Stimulated activated CD4-positive, alpha-beta T cell treated with anti-CD3 and anti-CD28 coated beads, Interleukin-12 subunit alpha, Interleukin-12 subunit beta, amount 100 ng/mL, for 4 hours (primary cell): Measurements from ENCODE around the gene SLC9A3.

ENCODE experiments used
- DNase-seq: peaks from one replicate; pipeline ENCODE4 v3.0.0-alpha.2; 2020

Gene SLC9A3

DNA sequence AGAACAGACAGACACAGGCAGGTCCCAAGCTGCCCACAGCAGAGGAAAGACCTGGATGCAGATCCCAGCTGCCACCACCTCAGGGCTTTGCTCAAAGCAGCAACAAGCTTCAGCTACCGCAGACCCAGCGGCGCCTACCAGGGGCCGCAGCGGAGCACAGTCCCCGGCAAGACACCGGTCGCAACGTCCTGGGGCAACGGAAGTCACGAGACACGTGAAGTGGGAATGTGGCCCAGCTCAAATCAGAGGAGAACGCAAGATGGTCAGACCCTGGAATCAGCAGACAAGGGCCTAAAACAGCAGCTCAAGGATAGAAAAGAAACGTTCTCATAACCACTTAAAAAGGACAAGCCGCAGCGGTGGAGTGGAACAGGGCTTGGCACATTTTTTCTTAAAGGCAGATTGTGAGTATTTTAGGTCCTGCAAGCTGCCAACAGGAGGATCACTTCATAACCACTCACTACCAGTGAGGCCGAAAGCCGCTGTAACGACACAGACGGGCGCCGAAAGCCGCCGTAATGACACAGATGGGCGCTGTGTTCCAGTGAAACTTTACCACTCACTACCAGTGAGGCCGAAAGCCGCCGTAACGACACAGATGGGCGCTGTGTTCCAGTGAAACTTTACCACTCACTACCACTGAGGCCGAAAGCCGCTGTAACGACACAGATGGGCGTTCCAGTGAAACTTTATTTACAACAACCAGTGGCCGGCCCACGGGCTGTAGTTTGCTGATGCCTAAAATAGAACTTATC is 21.7 kb downstream of the SLC9A3 start:
- no peak for DNase-seq

DNA sequence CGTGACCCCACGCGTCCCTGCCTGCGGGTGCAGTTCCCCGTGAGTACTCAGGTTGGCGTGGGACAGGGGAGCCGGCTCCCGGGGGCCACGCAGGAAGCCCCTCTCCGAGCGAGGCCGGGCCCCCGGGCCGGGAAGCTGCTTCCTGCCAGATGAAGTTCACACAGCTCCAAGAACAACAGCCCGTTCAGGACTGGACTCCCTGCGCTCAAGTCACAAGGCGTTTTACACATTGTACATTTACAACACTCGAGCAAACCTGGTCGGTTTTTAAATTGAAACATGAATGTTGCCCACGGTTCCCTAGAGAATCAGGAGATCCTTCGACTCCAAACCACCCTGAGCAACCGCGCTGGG is 22.4 kb downstream of the SLC9A3 start:
- no peak for DNase-seq

DNA sequence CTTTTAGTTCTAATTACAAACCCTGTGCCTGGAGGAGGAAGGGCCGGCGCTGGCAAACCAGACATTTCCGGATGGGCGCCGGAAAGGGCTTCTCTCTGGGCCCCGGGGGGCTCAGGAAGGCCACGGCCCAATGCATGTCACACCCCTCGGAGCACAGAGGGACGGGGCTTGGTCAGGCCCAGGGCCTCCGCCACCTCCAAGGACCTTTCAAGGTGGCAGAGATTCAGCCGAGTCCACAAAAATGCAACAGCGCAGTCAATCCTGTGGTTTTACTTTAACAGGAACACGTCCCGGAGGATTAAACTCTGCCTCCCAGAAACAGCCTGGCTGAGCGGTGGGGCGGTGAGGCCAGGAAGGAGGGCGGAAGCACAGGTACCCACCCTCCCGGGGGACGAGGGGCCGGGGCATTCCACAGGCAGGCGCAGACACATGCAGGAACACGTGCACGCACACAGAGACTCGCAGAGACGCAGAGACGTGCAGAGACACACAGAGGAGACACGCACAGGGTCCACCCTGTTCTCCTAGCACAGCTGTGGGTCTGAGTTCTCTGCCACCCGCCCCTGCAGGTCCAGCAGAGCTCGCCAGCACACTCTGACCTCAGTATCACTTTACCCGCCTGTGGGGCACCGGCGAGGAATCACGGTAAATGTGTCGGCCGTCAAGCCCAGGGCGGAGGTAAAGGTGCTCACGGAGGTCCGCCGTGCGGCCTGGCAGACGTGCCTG is 23.0 kb downstream of the SLC9A3 start:
- DNase-seq = no peak

DNA sequence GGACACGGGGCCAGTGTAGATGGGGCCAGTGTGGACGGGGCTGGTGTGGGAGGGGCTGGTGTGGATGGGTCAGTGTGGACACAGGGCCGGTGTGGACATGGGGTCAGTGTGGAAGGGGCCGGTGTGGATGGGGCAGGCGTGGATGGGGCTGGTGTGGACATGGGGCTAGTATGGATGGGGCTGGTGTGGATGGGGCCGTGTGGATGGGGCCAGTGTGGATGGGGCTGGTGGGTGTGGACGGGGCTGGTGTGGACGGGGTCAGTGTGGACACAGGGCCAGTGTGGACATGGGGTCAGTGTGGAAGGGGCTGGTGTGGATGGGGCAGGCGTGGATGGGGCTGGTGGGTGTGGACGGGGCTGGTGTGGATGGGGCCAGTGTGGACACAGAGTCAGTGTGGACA is 23.8 kb downstream of the SLC9A3 start:
- DNase-seq = no peak

DNA sequence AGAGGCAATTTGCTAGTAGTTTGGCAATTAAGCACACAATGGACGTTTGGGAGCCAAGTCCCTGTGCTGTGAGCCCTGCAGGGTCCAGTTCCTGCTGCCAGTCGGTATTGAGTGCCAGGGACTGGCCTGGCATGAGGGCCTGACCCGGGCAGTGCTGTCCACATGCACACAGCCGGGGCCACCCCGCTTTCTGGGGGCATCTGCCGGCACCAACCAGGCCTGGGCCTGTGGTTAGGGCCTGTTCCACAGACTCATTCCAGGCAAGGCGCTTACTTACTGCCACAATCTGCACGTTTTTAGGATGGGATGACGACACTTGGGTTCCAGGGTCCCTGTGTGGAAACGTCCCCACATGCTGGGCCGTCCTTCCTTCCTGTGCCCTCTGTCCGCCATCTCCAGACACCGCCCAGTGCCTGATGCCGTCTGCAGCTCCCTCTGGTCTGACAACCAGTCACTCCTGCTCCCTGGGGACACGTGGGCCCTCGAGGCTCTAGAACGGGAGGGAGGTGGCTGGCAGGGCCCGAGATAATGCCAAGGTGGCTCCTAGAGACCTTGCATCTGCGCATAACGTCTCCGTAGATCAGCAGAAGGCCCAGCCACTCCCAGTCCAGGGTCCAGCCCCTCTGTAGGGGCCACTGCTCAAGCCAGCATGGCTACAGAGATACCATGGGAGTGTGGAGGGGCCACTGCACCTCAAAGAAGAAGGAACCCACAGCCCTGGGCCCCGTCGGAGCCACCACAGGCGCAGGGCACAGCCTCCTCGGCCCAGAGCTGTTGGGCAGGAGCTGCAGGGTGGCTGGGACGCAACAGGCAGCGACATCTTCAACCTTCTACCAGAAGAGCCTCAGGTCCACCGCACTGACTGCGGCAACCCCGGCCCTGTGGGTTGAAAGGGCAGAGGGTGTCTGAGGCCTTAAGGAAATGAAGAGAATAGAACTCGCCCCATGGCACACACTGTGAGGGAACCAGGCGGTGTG is 24.7 kb downstream of the SLC9A3 start:
- no peak for DNase-seq

DNA sequence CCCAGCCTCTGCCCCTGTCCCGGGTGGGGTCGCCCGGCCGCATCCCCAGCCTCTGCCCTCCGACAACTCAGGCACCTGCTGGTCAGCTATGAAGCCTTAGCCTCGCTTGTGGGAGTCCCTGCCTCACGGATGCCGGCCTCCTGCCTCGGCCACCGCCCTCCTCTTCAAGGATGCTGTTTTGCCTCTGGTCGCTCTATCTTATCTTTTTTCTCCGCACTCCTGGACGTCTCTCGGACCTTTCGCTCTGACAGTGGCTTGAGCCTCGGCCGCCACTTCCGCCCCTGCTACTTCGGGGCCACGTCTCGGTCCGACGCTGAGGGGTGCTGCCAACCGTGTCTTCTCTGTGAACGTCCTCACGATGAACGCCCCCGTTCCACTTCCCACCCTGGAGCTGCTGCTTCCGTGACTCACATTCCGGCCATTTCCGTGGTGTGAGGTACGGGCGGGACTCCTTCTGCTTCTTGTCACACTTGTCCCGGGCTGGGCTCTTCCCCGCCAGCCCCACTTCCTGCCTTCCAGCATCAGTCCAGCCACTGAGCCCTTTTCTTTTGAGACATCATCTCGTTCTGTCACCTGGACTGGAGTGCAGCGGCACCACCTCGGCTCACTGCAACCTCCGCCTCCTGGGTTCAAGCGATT is 26.3 kb downstream of the SLC9A3 start:
- no peak for DNase-seq

DNA sequence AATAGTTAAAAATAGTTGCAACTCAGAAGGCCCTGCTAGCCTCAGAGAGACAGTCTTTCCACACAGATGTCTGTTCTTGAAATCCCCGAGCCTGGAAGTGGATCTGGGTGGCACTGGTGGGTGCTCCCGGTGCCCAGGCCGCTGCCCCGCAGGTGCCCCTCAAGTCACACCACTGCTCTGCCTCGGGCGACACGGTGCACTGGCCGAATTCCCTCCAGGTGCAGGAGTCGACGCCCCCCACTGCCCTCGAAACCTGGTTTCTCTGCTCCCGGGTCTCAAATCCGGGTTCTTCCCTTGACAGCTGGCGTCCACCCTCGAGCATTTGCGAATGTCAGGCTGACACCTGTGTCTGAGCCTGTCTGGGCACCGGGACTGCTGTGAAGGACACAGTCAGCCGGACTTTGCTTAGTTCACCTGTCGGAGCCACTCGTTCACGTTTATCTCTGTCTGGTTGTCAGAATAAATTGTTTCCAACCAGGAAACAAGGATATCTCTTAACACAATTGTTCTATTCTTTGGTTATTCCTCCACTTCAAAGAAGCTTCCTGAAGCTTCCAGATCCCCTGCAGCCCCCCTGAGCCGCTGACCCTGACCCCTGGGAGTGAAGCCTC is 27.1 kb downstream of the SLC9A3 start:
- DNase-seq = no peak

DNA sequence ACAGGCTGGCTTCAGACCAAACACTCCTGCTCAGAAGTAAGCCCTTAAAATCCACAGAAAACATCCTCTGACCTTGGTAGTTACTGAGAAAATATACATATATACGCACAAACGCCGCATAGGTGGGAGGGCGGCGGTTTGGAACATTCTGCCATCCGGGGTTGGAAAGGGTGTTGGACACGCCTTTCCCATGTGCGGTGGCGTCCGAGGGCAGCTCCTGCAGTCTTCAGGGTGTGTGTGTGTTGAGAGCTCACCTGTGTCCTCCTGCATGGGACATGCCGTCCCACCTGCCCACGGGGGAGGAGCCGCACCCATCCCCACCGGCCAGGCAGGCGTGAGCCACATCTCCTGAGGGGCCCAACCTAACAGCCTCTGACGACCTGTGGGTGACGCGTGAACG is 28.2 kb downstream of the SLC9A3 start:
- no peak for DNase-seq

DNA sequence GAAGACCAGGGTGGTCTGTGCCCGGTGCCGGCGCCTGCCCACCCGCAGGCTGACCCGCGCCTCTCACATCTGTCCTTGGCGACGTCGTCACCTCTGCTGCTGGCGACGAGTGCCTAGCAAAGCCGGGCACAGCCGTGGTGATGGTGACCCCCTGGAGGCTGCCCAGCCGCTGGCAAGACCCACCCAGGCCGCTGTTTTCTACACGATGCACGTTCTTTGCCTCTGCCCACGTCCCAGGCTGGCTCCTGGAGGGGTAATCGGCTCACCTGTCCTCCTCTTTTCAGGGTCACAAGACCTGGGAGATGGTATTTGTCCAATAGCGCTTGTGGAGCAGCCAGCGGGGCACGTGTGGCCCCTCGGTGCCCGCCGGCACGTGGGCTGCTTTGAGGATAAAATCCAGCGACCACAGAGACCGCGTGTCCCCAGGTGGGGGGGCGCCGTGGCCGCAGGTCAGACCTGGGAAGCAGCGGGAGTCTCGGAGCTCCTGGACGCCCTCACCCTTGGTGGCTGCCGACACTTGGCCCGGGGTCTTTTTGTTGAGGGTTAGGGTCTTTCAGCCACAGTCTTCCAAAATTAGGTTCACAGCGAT is 29.5 kb downstream of the SLC9A3 start:
- no peak for DNase-seq

DNA sequence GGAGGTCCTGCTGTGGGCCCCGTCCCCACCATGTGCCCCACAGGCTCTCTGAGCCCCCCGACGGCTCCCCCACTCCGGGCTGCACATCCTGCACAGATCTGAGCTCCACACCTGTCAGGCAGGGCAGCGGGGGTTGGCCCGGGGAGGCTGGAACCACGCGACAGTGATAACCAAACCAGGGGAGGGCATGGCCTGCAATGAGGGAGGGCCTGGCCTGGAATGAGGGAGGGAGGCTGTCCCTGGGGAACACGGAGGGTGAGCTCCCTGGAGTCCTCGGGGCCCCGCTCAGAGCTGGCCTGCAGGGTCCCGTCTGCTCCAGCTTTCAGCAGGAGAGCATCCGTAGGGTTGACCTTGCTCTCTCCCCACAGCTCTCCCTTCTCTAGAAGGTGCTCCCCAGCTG is 30.5 kb downstream of the SLC9A3 start:
- DNase-seq = no peak

DNA sequence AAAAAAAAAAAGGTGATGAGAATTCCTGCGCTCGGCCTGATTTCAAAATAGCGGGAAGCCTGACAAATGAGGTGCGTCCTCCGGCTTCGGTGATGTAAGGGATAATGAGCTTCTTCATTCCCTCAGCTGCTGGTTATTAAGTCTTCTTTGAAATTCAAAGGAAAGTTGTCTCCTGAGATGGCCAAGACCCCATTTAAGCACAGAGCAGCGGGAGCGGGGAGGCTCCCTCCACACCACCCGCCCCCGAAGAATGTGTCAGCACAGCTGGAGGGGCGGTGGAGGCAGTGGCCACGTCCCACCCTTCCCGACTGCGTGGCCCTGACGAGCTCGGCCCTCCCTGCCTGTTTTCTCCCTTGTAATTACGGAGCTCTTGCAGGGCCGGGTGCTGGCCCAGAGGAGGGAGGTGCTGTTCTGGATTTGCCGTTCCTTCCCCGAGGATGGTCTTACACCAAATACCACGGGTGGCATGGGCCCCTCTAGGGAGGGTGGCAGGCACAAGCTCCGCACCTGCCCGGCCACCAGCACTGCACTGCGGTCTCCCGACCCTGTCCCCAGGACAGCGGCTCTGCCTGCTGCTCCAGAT is 31.0 kb downstream of the SLC9A3 start:
- no peak for DNase-seq

DNA sequence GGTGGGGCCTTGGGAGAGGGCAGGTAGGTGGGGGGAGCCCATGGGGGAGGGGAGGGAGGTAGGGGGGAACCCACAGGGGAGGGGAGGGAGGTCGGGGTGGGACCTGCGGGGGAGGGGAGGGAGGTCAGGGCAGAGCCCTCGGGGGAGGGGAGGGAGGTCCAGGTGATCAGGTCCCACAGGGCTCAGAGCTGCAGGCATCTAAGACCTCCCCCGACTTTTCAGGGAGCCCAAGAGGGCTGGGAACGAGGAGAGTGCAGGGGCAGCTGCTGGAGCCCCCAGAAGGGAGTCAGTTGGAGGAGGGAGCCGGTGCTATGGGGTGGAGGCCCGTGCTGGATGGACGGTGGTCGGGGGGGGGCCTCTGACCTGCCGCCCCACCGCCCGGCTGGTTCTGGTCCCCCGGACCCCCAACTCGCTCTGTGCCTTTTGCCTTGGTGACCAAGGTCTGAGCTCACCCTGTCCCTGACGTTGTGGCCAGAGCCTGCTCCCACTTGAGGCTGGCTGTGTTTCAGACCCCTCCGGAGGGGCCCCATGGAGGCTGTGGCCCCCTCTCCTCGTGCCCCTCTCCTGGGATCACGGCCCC is 31.8 kb downstream of the SLC9A3 start:
- no peak for DNase-seq

DNA sequence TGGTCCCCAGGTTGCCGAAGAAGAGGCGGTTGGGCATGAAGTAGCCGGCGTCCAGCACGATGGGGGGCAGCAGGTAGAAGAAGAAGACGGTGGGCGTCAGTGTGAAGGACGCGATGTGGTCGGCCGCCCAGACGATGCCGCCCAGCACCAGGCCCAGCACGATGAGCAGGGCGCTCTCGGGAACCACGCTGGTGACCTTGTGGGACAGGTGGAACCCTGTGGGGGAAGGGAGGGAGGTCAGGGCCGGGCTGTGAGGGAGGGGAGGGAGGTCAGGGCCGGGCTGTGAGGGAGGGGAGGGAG is 32.4 kb downstream of the SLC9A3 start:
- no peak for DNase-seq

DNA sequence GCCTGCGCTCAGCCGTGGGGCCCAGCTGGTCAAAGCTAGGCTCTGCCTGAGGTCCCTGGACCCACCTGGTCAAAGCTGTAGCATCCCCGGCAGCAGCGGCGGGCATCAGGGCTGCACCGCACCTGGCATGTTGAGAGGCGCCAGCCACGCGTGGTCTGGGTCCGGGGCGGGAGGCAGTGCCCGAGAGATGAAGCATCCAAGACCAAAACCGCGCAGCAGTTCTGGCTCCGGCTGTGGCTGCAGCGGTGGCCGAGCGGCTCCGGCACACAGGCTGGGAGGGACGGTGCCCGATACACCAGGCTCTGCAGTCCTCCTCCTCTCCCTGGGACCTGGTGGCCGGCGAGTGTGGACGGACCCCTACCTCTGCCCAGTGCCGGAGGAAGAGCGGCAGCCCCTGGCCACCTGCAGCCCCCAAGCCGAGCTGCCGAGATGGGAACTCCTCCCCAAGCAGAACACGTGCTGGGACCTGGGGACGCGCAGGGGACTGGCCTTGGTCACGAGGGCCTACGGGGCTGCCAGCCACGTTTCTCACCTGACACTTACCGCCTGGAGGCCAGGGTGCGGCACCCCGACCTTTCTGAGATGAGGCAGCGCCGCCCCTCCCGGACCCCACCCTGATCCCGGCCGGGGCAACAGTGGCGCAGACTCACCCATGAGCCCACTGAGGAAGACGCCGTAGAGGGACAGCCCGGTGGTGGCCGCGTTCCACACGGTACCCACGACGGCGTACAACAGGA is 33.0 kb downstream of the SLC9A3 start:
- DNase-seq = no peak

DNA sequence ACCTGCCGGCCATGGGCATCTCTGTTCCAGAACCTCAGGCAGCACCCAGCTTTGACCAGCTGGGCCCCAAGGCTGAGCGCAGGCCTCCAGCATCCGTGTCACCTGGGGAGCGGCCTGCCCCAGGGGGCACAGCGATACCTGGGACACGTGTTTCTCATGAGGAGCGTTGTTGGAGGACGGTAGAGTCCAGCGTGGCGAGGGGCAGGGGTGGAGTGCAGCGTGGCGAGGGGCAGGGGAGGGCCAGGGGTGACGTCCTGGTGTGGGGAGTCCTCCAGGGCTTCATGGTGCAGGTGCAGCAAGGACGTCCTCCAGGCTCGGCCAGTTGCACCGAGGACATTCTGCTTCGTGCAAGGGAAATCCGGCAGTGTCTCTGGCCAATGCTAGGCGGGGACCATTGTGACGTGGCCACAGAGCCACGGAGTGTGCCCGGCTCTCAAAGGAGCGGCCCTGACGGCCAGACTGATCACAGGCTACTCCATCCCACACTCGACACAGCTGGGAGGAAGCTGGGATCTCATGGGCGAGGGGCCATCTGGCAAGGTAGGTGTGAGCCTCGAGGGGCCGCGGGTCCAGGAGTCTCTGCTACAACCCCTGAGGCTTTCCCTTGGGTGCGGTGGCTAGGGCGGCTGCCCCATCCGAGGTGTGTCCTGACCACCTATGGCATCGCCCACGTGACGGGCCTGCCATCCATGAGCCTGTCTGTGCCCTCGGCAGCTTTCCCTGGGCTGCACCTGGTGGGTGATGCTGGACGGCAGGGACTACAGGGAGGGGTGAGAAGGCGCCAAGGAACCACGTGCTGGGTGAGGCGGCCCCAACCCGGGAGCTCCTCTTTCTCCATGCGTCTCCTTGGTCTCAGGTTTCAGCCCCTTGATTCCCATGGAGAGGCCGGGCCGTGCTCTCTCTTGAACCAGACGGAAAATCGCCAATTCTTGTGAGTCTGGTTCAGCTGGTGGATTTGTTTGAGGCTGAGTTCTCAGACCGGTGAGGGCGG is 33.8 kb downstream of the SLC9A3 start:
- no peak for DNase-seq

DNA sequence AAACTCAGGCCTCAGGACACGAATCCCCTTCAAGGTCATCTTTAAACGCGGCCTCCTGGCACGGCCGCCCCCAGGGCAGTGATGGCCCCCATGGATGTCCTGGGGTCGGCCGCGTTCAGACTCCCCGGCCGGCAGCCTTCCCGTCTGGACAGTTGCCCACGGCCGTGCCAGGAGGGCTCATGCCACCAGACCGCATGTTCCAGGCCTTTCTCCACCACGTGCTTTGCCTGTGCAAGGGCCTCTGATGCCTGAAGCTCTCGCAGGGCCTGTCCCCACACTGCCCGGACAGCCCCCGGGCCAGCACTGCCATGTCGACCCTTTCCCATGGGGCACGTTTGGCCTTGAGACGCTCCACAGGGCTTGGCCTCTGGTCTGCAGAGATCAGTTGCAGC is 34.6 kb downstream of the SLC9A3 start:
- no peak for DNase-seq

DNA sequence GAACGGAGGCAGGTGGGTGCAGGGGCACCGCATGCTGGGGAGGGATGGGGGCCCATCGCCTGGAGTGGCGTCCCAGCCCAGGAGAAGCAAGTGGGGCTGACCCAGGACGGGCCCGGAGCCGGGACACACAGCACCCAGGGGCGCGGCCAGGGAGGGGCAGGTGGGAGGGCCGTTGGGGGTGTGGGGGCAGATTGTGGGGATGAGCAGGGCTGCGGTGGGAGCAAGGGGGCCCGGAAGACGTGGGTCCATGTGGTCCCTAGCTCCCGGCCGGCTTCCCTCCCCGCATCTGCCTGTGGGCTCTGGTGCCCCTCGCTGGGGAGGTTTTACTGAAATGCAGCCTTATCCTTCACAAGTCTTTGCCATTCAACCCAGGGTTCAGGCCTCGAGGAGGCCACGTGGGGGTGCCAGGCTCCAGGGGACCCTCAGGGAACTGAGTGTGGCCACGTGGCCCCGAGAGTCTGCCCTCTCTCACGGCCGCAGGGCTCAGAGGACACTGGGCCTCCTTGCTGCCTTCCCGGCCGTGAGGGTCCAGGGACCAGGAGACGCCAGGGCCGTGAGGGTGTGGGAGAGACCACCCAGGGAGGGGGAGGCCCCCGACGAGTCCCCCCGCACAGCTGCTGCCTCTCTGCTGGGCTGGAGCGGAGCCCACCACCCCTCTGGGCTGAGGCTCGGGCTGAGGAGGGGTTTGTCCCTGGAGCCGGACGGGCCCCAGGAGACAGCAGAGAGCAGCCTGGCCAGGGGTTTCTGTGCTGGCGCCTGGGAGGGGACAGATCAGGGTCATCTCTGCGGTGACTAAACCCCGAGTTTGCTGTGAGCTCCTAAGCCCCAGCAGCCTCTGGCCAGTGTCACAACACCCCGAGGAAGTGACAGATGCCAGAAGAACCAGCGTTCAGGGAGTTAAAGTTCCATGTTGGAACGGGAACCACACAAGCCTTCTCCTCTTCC is 35.2 kb downstream of the SLC9A3 start:
- DNase-seq = no peak

DNA sequence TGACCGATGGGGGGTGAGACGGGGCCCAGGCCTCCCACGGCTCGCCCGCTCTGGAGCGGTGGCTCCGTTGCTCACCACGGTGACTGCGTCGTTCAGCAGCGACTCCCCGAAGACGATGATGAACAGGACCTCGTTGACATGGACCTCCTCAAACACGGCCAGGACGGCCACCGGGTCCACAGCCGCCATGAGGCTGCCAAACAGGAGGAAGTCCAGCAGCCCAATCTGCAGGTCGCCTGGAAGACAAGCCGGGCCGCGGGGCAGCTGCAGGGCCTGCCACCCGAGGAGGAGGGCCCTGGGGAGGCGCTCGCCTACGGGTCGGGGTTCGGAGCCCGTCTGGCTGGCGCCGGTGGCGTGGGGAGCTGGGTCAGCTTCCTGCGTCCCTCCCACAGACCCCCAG is 36.0 kb downstream of the SLC9A3 start:
- DNase-seq = no peak
